Activated CD4-positive, alpha-beta T cell treated with anti-CD3 and anti-CD28 coated beads, Interleukin-2, amount 10 ng/mL, durations not matched to agents 24 days and 14 days (primary cell): Measurements from ENCODE around the gene SYTL5. TPM values are rescaled to one million over a fixed set of nuclear protein-coding genes. Genes with fewer than 3 reads are reported as not detected.
A peak's percentile ranks its signal among the peaks of the same experiment; 100 is the strongest.

Experiments
- DNase-seq: peaks from one replicate; pipeline ENCODE4 v3.0.0; 2022
- H3K27ac Mint-ChIP-seq: one replicate; pipeline ENCODE4 v1.8.0; 2022; ENCODE audit warnings: mild to moderate bottlenecking, mixed read lengths
- H3K27me3 Mint-ChIP-seq: one replicate; pipeline ENCODE4 v1.8.0; 2022; ENCODE audit warnings: mixed read lengths
- H3K36me3 Mint-ChIP-seq: one replicate; pipeline ENCODE4 v1.8.0; 2022; ENCODE audit warnings: low read depth, mild to moderate bottlenecking, mixed read lengths
- H3K4me1 Mint-ChIP-seq: one replicate; pipeline ENCODE4 v1.8.0; 2021; ENCODE audit warnings: mixed read lengths
- H3K4me3 Mint-ChIP-seq: one replicate; pipeline ENCODE4 v1.8.0; 2022; ENCODE audit warnings: mild to moderate bottlenecking, moderate library complexity, mixed read lengths
- H3K9me3 Mint-ChIP-seq: one replicate; pipeline ENCODE4 v1.8.0; 2021; ENCODE audit warnings: mixed read lengths
- intact Hi-C: fragments of 100-400 bp; cut with micrococcal nuclease; formaldehyde crosslinking; loops from one replicate; pipeline ENCODE4 v1.15.1; 2023
- total RNA-seq: library from RNA; stranded (reverse); gene quantifications from 2 replicates; pipeline ENCODE4 v1.2.3, GENCODE V29; 2022

The SYTL5 gene
- total RNA-seq, 1 donor from 2014 or later, result not detected

DNA sequence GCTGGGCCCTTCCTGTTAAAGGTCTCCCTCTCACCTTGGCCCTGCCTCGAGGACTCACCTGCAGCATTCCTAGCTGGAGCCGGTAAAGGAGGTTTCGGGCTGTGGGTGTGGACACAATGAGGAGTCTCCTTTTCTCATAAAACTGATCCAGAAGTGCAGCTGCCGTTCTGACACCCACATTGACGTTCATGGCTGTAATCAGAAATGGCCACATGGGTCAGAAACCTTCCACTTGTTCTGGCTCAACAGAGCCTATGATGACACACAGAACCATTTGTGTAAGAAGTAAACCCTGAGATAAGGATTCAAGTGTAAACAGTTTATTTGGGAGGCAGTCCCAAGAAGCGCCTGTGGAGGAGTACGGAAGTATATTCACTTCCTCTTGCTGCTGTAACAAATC lies 150.5 kb downstream of the SYTL5 start:
- no peak for DNase-seq
- H3K27me3 Mint-ChIP-seq, result no peaks in the 10 kb centered on the region
- H3K4me3 Mint-ChIP-seq, result no peak overlapping the region
- intact Hi-C loops, result no loop called here
- no peak overlapping the region for H3K27ac Mint-ChIP-seq
- H3K4me1 Mint-ChIP-seq, result no peaks in the 10 kb centered on the region
- H3K9me3 Mint-ChIP-seq, result no peaks in the 10 kb centered on the region
- H3K36me3 Mint-ChIP-seq, result no peaks in the 10 kb centered on the region

DNA sequence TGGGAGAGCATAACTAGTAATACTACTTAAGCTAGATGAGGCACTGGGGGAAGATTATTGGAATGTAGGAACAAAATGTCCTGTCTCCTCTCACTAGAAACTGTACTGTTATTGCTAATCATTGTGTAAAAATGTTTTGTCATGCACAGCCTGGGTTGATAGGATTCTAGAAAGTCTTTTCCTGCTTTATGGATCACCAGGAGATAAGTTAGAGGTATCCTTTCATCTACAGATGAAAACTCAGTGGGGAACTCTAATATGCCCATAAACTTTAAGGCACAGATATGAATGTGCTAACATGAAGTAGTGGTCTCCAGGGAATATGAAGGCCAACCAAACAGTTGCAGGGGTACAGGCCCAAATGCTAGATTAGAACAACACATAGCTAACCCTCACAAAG lies 156.8 kb downstream of the SYTL5 start:
- Mint-ChIP-seq H3K4me3 (no peak overlapping the region), H3K36me3 (no peaks in the 10 kb centered on the region), H3K27me3 (peaks cover 4% of the 10 kb centered on the region), H3K9me3 (no peaks in the 10 kb centered on the region), H3K27ac (no peak overlapping the region), H3K4me1 (no peaks in the 10 kb centered on the region)
- DNase-seq, result no peak
- intact Hi-C loops, result no loop called here

DNA sequence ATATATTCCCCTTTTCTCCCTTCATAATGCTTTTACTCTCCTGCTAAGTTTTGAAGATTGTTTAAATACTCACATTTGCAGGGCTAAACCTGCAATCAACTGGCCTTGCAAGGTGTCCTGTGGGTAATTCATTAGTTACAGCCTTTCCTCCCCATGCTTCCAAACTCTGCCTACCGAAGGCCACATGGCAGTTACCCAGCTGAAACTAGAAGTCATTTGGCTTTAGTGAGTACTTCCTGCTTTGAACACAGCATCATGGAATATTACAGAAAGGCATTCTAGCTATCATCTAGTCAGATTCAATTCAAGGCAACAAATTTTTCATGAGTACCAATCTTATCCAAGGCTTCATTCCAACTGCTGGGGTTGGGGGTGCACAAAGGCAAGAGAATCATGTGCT lies 158.7 kb downstream of the SYTL5 start:
- no peak for DNase-seq
- H3K36me3 Mint-ChIP-seq, result no peaks in the 10 kb centered on the region
- H3K27ac Mint-ChIP-seq, result no peak overlapping the region
- peaks cover 5% of the 10 kb centered on the region for H3K27me3 Mint-ChIP-seq
- intact Hi-C loops, result no loop called here
- H3K9me3 Mint-ChIP-seq, result no peaks in the 10 kb centered on the region
- H3K4me3 Mint-ChIP-seq, result no peak overlapping the region
- no peaks in the 10 kb centered on the region for H3K4me1 Mint-ChIP-seq

DNA sequence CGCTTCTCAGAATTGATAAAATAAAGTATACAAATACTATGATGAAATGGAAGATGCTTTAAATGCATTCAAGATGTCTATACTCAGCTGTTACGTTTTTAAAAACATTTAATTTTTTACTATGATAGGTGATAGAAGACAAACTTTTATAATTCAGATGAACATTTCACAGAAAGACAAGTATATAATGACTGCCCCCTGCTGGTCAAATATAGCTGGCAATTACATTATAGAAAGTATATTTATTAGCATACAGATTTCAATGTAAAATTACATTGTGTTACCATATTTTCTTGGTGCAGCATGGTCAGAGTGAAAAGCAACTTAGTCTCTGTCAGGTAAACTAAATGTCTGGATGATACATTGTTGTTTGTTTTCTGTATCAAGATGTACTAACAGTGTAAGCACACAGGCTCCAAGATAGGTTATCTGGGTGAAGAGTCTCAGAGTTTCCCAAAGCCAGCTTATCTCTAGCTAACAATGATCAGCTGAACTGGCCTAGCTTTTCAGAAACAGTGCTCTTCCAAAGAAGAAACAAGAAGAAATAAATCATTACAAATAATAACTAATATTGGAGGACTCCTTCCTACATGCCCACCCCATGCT lies 160.2 kb downstream of the SYTL5 start:
- Mint-ChIP-seq H3K27me3 (peaks cover 5% of the 10 kb centered on the region), H3K36me3 (no peaks in the 10 kb centered on the region), H3K27ac (no peak overlapping the region), H3K4me3 (no peak overlapping the region), H3K4me1 (no peaks in the 10 kb centered on the region), H3K9me3 (no peaks in the 10 kb centered on the region)
- intact Hi-C loops, result loop anchor here (2.0 kb wide), 1 partner anchor 240 kb away; no protein-coding TSS in a partner anchor
- peak; percentile 64 for DNase-seq

DNA sequence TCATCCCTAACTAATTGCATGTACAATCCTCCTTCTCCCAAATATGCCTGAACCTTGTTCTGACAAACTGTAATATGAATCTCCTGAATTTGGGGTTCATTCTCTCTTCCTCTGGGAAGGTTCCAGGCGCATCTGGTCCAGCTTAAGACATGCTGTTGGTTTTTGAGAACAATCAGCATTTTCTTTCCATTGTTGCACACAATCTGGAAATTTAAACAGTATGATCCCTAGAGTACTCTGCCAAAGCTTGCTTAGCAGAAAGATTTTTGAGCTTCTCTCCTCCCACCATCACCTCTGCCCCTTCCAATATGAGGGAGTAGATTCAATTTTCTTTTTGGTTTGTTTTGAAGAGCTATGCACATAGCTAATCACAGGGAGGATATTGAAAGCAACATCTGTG lies 164.2 kb downstream of the SYTL5 start:
- Mint-ChIP-seq H3K27ac (no peak overlapping the region), H3K4me1 (no peaks in the 10 kb centered on the region), H3K9me3 (no peaks in the 10 kb centered on the region), H3K36me3 (no peaks in the 10 kb centered on the region), H3K4me3 (no peak overlapping the region), H3K27me3 (peaks cover 3% of the 10 kb centered on the region)
- intact Hi-C loops, result no loop called here
- no peak for DNase-seq

DNA sequence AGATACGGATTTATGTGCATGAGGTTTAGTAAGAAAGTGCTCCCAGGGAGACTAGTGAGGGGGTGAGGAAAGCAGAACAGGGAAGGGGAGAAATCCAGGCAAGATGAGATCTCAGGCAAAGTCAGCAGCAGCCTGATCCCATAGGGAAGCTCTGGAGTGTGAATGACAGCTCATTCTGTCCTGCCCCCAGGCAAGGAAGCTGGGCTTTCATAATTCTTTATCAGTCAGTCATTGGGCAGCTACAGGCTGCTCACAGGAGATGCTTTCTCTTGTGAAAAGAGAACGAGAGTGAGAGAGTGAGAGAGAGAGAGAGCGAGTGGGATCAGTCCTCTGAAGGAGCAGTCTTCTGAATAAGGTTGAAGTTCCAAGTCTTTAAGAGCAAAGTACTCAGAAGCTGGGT lies 166.2 kb downstream of the SYTL5 start:
- intact Hi-C loops, result no loop called here
- H3K4me1 Mint-ChIP-seq, result no peaks in the 10 kb centered on the region
- peaks cover 3% of the 10 kb centered on the region for H3K27me3 Mint-ChIP-seq
- no peaks in the 10 kb centered on the region for H3K36me3 Mint-ChIP-seq
- no peak for DNase-seq
- no peak overlapping the region for H3K4me3 Mint-ChIP-seq
- no peak overlapping the region for H3K27ac Mint-ChIP-seq
- H3K9me3 Mint-ChIP-seq, result no peaks in the 10 kb centered on the region

DNA sequence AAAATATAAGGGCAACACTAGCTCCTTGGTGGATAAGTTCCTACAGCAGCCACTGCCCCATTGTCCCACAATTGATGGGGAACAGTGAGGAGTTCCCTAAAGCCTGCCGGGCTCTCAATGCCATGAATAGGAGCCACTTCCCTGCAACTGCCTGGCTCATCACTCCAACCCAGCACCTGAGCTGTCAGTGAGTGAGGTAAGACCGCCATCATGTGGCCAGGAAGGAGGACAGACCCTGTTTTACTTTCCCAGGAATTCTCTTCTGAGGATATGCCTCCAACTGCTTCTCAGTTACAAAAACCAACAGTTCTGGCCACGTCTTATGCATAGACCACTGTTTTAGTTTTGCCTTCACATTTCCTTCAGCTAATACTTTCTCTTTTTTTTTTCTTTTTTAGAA lies 168.8 kb downstream of the SYTL5 start:
- no peaks in the 10 kb centered on the region for H3K9me3 Mint-ChIP-seq
- H3K4me1 Mint-ChIP-seq, result no peaks in the 10 kb centered on the region
- no peak overlapping the region for H3K27ac Mint-ChIP-seq
- H3K27me3 Mint-ChIP-seq, result no peaks in the 10 kb centered on the region
- H3K4me3 Mint-ChIP-seq, result no peak overlapping the region
- no peak for DNase-seq
- no peaks in the 10 kb centered on the region for H3K36me3 Mint-ChIP-seq
- intact Hi-C loops, result no loop called here

DNA sequence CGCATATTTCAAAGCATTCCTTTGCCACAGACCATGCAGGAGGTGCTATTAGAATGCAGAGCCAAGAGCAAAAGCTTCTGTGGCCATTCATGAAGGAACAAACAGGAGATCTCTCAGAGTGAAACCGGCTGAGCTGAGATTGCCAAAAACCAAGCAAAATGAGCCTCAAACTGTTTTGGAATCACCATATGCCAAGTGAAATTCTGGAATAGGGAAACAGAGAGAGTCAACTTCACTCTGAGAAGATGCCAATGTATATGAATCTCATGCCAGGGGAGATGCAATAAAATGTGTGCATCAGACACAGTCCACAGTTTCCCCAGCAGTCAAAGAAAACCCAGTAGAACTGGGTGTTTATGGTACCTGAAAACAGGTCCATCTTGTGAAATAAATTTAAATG lies 172.0 kb downstream of the SYTL5 start:
- Mint-ChIP-seq H3K4me3 (no peak overlapping the region), H3K27ac (no peak overlapping the region), H3K4me1 (no peaks in the 10 kb centered on the region), H3K27me3 (no peaks in the 10 kb centered on the region), H3K9me3 (no peaks in the 10 kb centered on the region), H3K36me3 (no peaks in the 10 kb centered on the region)
- intact Hi-C loops, result no loop called here
- no peak for DNase-seq

Other genes with a start within 250 kb of the SYTL5 start
- not detected in 2 replicates for gene CYBB, start 226.5 kb upstream of the SYTL5 start, total RNA-seq
- 13.3 and 14.5 TPM in 2 replicates for gene DYNLT3, start 159.0 kb upstream of the SYTL5 start, total RNA-seq
- not detected in 2 replicates for gene SRPX, start 214.3 kb downstream of the SYTL5 start, total RNA-seq